Ishikawa (cell line): Measurements from ENCODE around the gene MATR3.

ENCODE experiments used
- CEBPB ChIP-seq: IDR thresholded peaks from 2 replicates; pipeline ENCODE4 v1.6.1; 2012
- CREB1 ChIP-seq: IDR thresholded peaks from 2 replicates; pipeline ENCODE4 v1.6.1; 2012; ENCODE audit warnings: low read depth
- EGR1 ChIP-seq: IDR thresholded peaks from 2 replicates; pipeline ENCODE4 v1.6.1; 2012
- EP300 ChIP-seq: IDR thresholded peaks from 2 replicates; pipeline ENCODE4 v1.6.1; 2012; ENCODE audit warnings: borderline replicate concordance
- FOXM1 ChIP-seq: IDR thresholded peaks from 2 replicates; pipeline ENCODE4 v1.6.1; 2012; ENCODE audit warnings: low read depth, borderline replicate concordance
- NFIC ChIP-seq: IDR thresholded peaks from 2 replicates; pipeline ENCODE4 v1.6.1; 2012
- RAD21 ChIP-seq: IDR thresholded peaks from 2 replicates; pipeline ENCODE4 v1.6.1; 2012; ENCODE audit warnings: low read depth
- TAF1 ChIP-seq: IDR thresholded peaks from 2 replicates; pipeline ENCODE4 v1.6.1; 2012; ENCODE audit warnings: low read depth, mild to moderate bottlenecking
- TCF12 ChIP-seq: IDR thresholded peaks from 2 replicates; pipeline ENCODE4 v1.6.1; 2012; ENCODE audit warnings: low read depth
- TEAD4 ChIP-seq: IDR thresholded peaks from 2 replicates; pipeline ENCODE4 v1.6.1; 2012
- USF1 ChIP-seq: IDR thresholded peaks from 2 replicates; pipeline ENCODE4 v1.6.1; 2012
- YY1 ChIP-seq: IDR thresholded peaks from 2 replicates; pipeline ENCODE4 v1.6.1; 2012; ENCODE audit warnings: low read depth
- ZBTB7A ChIP-seq: IDR thresholded peaks from 2 replicates; pipeline ENCODE4 v1.6.1; 2012; ENCODE audit warnings: low read depth
- TF ChIP-seq, protein P1 (sequence below): IDR thresholded peaks from 2 replicates; pipeline ENCODE4 v1.6.1; 2012; ENCODE audit warnings: low read depth, mild to moderate bottlenecking
- TF ChIP-seq, protein P2 (sequence below): IDR thresholded peaks from 2 replicates; pipeline ENCODE4 v1.6.1; 2012

Gene MATR3

DNA sequence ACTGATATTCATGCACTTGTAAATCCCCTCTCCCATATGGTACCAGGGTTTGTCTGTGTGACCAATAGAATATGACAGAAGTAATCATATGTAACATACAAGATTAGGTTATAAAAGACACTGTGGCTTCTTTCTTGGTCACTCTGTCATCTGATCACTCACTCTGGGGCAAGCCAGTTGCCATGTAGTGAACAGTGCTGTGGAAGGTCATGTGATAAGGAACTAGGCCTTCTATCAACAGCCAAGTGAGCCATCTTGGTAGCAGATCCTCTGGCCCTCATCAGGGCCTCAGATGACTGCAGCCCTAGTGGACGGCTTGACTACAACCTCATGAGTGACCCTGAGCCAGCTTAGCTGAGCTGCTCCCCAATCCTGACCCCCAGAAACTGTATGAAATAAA lies 30.0 kb upstream of the MATR3 start:
- TF ChIP-seq USF1 (no peak), YY1 (no peak), ZBTB7A (no peak), NFIC (no peak), CEBPB (no peak), EGR1 (no peak), CREB1 (no peak), EP300 (no peak), RAD21 (no peak), TEAD4 (no peak), TCF12 (no peak), FOXM1 (no peak), TAF1 (no peak)
- TF ChIP-seq, protein P1, sequence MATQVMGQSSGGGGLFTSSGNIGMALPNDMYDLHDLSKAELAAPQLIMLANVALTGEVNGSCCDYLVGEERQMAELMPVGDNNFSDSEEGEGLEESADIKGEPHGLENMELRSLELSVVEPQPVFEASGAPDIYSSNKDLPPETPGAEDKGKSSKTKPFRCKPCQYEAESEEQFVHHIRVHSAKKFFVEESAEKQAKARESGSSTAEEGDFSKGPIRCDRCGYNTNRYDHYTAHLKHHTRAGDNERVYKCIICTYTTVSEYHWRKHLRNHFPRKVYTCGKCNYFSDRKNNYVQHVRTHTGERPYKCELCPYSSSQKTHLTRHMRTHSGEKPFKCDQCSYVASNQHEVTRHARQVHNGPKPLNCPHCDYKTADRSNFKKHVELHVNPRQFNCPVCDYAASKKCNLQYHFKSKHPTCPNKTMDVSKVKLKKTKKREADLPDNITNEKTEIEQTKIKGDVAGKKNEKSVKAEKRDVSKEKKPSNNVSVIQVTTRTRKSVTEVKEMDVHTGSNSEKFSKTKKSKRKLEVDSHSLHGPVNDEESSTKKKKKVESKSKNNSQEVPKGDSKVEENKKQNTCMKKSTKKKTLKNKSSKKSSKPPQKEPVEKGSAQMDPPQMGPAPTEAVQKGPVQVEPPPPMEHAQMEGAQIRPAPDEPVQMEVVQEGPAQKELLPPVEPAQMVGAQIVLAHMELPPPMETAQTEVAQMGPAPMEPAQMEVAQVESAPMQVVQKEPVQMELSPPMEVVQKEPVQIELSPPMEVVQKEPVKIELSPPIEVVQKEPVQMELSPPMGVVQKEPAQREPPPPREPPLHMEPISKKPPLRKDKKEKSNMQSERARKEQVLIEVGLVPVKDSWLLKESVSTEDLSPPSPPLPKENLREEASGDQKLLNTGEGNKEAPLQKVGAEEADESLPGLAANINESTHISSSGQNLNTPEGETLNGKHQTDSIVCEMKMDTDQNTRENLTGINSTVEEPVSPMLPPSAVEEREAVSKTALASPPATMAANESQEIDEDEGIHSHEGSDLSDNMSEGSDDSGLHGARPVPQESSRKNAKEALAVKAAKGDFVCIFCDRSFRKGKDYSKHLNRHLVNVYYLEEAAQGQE: no peak
- TF ChIP-seq, protein P2, sequence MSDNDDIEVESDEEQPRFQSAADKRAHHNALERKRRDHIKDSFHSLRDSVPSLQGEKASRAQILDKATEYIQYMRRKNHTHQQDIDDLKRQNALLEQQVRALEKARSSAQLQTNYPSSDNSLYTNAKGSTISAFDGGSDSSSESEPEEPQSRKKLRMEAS: no peak

DNA sequence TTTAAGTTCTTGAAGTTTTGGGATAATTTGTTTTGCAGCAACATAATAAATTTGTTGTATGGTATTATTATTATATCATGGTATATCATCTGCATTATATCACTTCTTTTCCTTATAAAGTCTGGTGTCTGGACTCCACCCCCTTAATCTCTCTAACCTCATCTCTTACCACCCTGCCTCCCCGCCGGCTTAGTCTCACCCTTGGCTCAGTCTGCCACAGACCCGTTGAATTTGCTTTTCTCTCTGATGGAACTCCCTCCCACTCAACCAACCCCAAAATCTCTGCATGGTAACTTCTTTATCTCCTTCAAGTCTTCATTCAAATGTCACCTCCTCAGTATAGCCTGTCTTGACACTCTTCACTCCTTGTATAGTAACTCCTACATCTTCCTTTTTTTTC lies 29.6 kb upstream of the MATR3 start:
- TF ChIP-seq RAD21 (no peak), TCF12 (no peak), NFIC (no peak), TAF1 (no peak), TEAD4 (no peak), EGR1 (no peak), USF1 (no peak), EP300 (no peak), FOXM1 (no peak)
- TF ChIP-seq, protein P1: no peak

- TF ChIP-seq ZBTB7A: no peak
- TF ChIP-seq USF1: no peak
- TF ChIP-seq CEBPB: no peak
- TF ChIP-seq, protein P2: no peak
- TF ChIP-seq RAD21: no peak
- TF ChIP-seq CREB1: no peak
Measured at GRCh38 chr5:139265001-139265400, 28.5 kb upstream of the MATR3 start.

DNA sequence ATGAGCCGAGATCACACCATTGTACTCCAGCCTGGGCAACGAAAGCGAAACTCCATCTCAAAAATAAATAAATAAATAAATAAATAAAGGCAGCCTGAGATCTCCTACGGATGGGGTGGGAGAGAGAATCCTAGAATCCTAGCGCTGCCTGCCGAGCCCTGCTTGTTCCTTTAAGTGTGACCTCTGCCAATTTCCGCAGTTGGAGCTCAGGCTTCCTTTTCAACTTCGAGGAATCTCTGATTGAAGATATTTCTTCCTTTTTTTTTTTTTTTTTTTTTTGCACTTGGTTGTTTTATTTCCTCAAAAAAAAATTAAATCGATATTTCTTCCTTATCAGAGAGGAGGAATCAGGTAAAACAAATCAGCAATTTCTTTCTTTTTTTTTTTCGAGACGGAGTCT lies 27.3 kb upstream of the MATR3 start:
- TF ChIP-seq FOXM1 (no peak), TCF12 (no peak), TEAD4 (no peak), TAF1 (no peak), NFIC (no peak), USF1 (no peak), EP300 (no peak), YY1 (no peak), ZBTB7A (no peak), RAD21 (no peak), CEBPB (no peak), EGR1 (no peak), CREB1 (no peak)
- TF ChIP-seq, protein P1: no peak
- TF ChIP-seq, protein P2: no peak
